GM12892 (cell line): ENCODE results near the gene PDAP1.

Experiments used
- POLR2A ChIP-seq: IDR thresholded peaks from 2 replicates; pipeline ENCODE4 v1.6.1; 2011; ENCODE audit warnings: low read depth, low read length, control low read depth
- POLR2AphosphoS5 ChIP-seq: IDR thresholded peaks from 2 replicates; pipeline ENCODE4 v1.6.1; 2011; ENCODE audit warnings: low read depth, low read length, control low read depth
- TAF1 ChIP-seq: IDR thresholded peaks from 2 replicates; pipeline ENCODE4 v1.6.1; 2011; ENCODE audit warnings: low read depth, mild to moderate bottlenecking, control low read depth, low read length, borderline replicate concordance

- no peak for TF ChIP-seq POLR2A
- TF ChIP-seq POLR2AphosphoS5, result no peak
- TF ChIP-seq TAF1, result no peak
These were observed 5.5 kb downstream of the PDAP1 start for GRCh38 chr7:99402854-99403253.
